GM12865 (cell line): ENCODE measurements around the gene SLC23A1.

ENCODE experiments used
- DNase-seq: peaks from one replicate; pipeline ENCODE4 v3.0.0; 2010; ENCODE audit warnings: low read depth
- H3K4me3 ChIP-seq: 2 replicates; pipeline ENCODE4 v1.5.1; 2011; ENCODE audit warnings: mild to moderate bottlenecking, low read depth, low read length, control low read depth
- TF ChIP-seq, protein P1 (sequence below): IDR thresholded peaks from 2 replicates; pipeline ENCODE4 v1.5.1; 2011; ENCODE audit warnings: low read length, control low read depth, low read depth, inconsistent platforms; ENCODE audit not compliant: insufficient read depth; ENCODE audit errors: missing control alignments

Gene SLC23A1

GRCh38 chr5:139383275-139383992, at the start of gene SLC23A1:
Gene SLC23A1 (minus strand): TSS chr5:139383297. CDS start chr5:139383253, 44 bp downstream.
- TF ChIP-seq, protein P1, sequence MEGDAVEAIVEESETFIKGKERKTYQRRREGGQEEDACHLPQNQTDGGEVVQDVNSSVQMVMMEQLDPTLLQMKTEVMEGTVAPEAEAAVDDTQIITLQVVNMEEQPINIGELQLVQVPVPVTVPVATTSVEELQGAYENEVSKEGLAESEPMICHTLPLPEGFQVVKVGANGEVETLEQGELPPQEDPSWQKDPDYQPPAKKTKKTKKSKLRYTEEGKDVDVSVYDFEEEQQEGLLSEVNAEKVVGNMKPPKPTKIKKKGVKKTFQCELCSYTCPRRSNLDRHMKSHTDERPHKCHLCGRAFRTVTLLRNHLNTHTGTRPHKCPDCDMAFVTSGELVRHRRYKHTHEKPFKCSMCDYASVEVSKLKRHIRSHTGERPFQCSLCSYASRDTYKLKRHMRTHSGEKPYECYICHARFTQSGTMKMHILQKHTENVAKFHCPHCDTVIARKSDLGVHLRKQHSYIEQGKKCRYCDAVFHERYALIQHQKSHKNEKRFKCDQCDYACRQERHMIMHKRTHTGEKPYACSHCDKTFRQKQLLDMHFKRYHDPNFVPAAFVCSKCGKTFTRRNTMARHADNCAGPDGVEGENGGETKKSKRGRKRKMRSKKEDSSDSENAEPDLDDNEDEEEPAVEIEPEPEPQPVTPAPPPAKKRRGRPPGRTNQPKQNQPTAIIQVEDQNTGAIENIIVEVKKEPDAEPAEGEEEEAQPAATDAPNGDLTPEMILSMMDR: no peak
- H3K4me3 ChIP-seq: no peak within 1 kb of the TSS

DNA sequence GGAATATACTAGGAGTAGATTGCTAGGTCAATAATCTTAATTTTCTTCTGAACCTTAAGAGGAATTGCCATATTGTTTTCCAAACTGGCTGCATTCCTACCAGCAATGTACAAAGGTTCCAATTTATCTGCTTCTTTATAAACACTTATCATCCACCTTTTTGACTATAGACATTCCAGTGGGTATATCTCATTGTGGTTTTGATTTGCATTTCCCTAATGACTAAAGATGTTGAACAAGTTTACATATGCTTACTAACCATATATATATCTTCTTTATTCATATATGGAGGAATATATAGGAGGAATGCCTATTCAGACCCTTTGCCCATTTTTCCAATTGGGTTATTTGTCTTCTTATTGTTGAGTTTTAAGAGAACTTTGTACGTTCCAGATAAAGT, 48.6 kb upstream of the SLC23A1 start:
- H3K4me3 ChIP-seq: no peak overlapping the region
- TF ChIP-seq, protein P1: no peak

More at GRCh38 chr5:139383275-139383992, at the start of gene SLC23A1:
- DNase-seq: no peak

GRCh38 chr5:139430015-139430414, 46.9 kb upstream of the SLC23A1 start:
- H3K4me3 ChIP-seq: no peak overlapping the region
- TF ChIP-seq, protein P1: no peak
- DNase-seq: no peak

More for the DNA sequence above, 48.6 kb upstream of the SLC23A1 start:
- DNase-seq: no peak

DNA sequence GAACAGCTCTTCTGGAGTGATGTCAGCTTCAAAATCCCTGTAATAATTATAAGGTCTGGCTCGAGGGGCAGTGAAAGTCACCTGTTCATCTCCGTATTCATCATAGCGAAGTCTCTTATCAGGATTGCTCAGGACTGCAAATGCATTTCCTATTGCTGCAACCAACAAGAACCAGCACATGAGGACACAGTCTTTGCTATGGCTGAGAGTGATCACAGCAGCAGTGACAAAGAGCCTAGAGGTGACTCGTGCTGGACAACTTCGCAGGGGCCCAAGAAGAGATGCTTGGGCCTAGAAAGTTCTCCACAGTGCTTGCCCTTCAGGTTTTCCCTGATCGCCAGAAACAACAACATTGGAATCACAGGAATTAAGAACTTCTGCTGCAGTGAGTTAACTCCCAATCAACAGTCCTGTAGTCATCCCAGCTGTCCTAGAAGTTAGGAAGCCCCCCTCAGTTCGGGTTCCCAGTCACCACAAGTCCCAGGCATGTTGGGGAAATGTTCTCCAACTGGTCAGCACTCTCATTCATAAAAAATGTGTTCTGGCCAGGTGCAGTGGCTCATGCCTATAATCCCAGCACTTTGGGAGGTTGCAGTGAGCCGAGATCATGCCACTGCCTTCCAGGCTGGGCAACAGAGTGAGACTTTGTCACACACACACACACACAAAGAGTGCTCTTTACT, 43.2 kb upstream of the SLC23A1 start:
- TF ChIP-seq, protein P1: no peak
- no peak for DNase-seq
- no peak overlapping the region for H3K4me3 ChIP-seq

DNA sequence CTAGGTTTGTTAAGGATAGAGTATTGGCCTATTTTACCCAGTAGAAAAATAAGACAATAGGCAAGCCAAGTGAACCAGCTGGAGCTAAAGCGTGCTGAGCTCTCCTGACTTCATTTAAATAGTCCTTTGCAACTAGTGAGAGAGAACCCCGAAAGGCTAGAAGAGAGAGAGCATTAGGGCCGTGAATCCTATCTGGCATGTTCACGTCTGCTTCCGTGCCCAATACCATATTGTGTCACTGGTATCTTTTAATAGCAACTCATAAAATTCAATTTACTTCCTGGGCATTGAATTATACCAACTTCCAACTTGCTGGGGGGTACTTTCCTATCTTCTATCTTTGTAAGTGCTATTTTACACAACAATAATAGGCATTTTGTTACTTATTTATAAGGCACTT, 42.4 kb upstream of the SLC23A1 start:
- TF ChIP-seq, protein P1: no peak
- H3K4me3 ChIP-seq: no peak overlapping the region
- DNase-seq: no peak

DNA sequence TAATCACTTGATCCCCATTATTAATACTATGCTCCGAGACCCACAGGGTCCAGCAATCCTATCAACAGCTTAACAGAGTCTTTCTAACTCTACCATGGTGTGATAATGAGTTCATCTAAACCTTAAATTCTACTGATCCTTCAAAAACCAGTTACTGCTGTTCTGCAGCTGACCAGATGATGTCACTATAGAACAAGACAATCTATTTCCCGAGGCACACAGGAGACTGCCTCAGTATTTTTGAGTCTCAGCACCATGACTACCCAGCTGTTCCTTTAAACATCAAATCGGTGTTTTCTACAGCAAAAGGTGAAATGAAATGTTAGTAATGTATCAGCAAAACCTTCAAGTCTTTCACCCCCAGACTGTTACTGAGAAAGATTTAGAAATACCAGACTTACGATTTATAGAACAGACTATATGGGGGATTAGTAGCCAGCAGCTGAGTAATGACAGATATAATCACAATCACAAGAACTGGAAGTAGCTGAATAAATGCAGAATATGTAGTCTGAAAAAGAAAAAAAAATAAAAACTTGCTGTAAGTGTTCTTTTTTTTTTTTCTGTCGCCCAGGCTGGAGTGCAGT, 39.3 kb upstream of the SLC23A1 start:
- peak; percentile 85 for DNase-seq
- no peak overlapping the region for H3K4me3 ChIP-seq
- TF ChIP-seq, protein P1: peak; percentile 84
